ENCODE results near the gene KCNJ4. TPM values are rescaled to one million over a fixed set of nuclear protein-coding genes. Genes with fewer than 3 reads are reported as not detected.
"Not testable (repeated sequence)": the region's sequence is repeated elsewhere in the genome, so short reads cannot be mapped to it uniquely, and the experiment has no call there.

KCNJ4 gene
- total RNA-seq, 4 donors from 2014 or later: not detected

GRCh38 chr22:38411016-38411415 lies 44.0 kb downstream of the KCNJ4 start:
- TF ChIP-seq POLR2A (IDR thresholded peaks at IDR 0.05) (no peak), CTCF (IDR thresholded peaks at IDR 0.05) (no peak), POLR2AphosphoS5 (IDR thresholded peaks at IDR 0.05) (no peak), EP300 (IDR thresholded peaks at IDR 0.05) (no peak)
- WGBS, 2 donors (ENCODE audit: low coverage in 1 of 2): 86 to 94% methylated on average over 2 of the region's 2 CpGs
- no peak for ATAC-seq
- Histone ChIP-seq H3K4me1 (peaks cover 0 to 14% (median 7%) of the 10 kb centered on the region in 3 donors), H3K4me3 (no peak overlapping the region), H3K36me3 (no peaks in the 10 kb centered on the region), H3K27me3 (peaks cover 7% of the 10 kb centered on the region), H3K9me3 (no peaks in the 10 kb centered on the region), H3K27ac (no peak overlapping the region)

- H3K36me3 ChIP-seq, H3K9me3 ChIP-seq, H3K27me3 ChIP-seq, H3K27ac ChIP-seq, H3K4me3 ChIP-seq, ATAC-seq: not testable (repeated sequence)
- peaks cover 0 to 14% (median 7%) of the 10 kb centered on the region in 3 donors for H3K4me1 ChIP-seq
- no CpG with 5 or more reads among the region's 35 CpGs for WGBS, 2 donors (ENCODE audit: low coverage in 1 of 2)
Measured at GRCh38 chr22:38409916-38410315, 45.1 kb downstream of the KCNJ4 start.

- H3K4me3 ChIP-seq: no peak overlapping the region
- H3K4me1 ChIP-seq: no peaks in the 10 kb centered on the region
- no peak overlapping the region for H3K27ac ChIP-seq
- no peak for TF ChIP-seq EP300 (IDR thresholded peaks at IDR 0.05)
- no peak for TF ChIP-seq POLR2AphosphoS5 (IDR thresholded peaks at IDR 0.05)
- WGBS, 2 donors (ENCODE audit: low coverage in 1 of 2): 33 to 55% methylated on average over 3 to 4 of the region's 4 CpGs
- no peaks in the 10 kb centered on the region for H3K9me3 ChIP-seq
- ATAC-seq: no peak
- peaks cover 7% of the 10 kb centered on the region for H3K27me3 ChIP-seq
- no peaks in the 10 kb centered on the region for H3K36me3 ChIP-seq
Measured at GRCh38 chr22:38406617-38407016, 48.4 kb downstream of the KCNJ4 start.

- H3K4me3 ChIP-seq: no peak overlapping the region
- no peak overlapping the region for H3K27ac ChIP-seq
- no peaks in the 10 kb centered on the region for H3K9me3 ChIP-seq
- peaks cover 0 to 3% (median 0%) of the 10 kb centered on the region in 3 donors for H3K4me1 ChIP-seq
- H3K36me3 ChIP-seq: no peaks in the 10 kb centered on the region
- 85 to 98% methylated on average over 4 to 6 of the region's 6 CpGs for WGBS, 2 donors (ENCODE audit: low coverage in 1 of 2)
- H3K27me3 ChIP-seq: peaks cover 22% of the 10 kb centered on the region
- no peak for TF ChIP-seq CTCF (IDR thresholded peaks at IDR 0.05)
- no peak for TF ChIP-seq EP300 (IDR thresholded peaks at IDR 0.05)
- TF ChIP-seq POLR2AphosphoS5 (IDR thresholded peaks at IDR 0.05): no peak
- TF ChIP-seq POLR2A (IDR thresholded peaks at IDR 0.05): no peak
- no peak for ATAC-seq
Measured at GRCh38 chr22:38404419-38404818, 50.6 kb downstream of the KCNJ4 start.

- H3K27me3 ChIP-seq: peaks cover 24% of the 10 kb centered on the region
- no peaks in the 10 kb centered on the region for H3K9me3 ChIP-seq
- WGBS, 2 donors (ENCODE audit: low coverage in 1 of 2): 67% methylated on average over 3 of the region's 8 CpGs; no CpG with 5 or more reads in 1 of the 2 donors
- no peak overlapping the region for H3K27ac ChIP-seq
- no peak overlapping the region for H3K4me3 ChIP-seq
- no peak for TF ChIP-seq POLR2A (IDR thresholded peaks at IDR 0.05)
- no peak for TF ChIP-seq EP300 (IDR thresholded peaks at IDR 0.05)
- no peak for TF ChIP-seq CTCF (IDR thresholded peaks at IDR 0.05)
- TF ChIP-seq POLR2AphosphoS5 (IDR thresholded peaks at IDR 0.05): no peak
- H3K36me3 ChIP-seq: no peaks in the 10 kb centered on the region
- peaks cover 0 to 7% (median 0%) of the 10 kb centered on the region in 3 donors for H3K4me1 ChIP-seq
- ATAC-seq: no peak
Measured at GRCh38 chr22:38403812-38404211, 51.2 kb downstream of the KCNJ4 start.

GRCh38 chr22:38402204-38402603 lies 52.8 kb downstream of the KCNJ4 start:
- Histone ChIP-seq H3K27me3 (peaks cover 24% of the 10 kb centered on the region), H3K4me3 (no peak overlapping the region), H3K36me3 (no peaks in the 10 kb centered on the region), H3K27ac (no peak overlapping the region), H3K4me1 (peaks cover 0 to 10% (median 0%) of the 10 kb centered on the region in 3 donors), H3K9me3 (no peaks in the 10 kb centered on the region)
- TF ChIP-seq EP300 (IDR thresholded peaks at IDR 0.05) (no peak), POLR2AphosphoS5 (IDR thresholded peaks at IDR 0.05) (no peak), POLR2A (IDR thresholded peaks at IDR 0.05) (no peak), CTCF (IDR thresholded peaks at IDR 0.05) (no peak)
- ATAC-seq: no peak
- WGBS, 2 donors (ENCODE audit: low coverage in 1 of 2): 60% methylated on average over 1 of the region's 12 CpGs; no CpG with 5 or more reads in 1 of the 2 donors
